Measurements from ENCODE around the gene AMIGO3.
A peak's percentile ranks its signal among the peaks of the same experiment; 100 is the strongest.
"Not testable (repeated sequence)": the region's sequence is repeated elsewhere in the genome, so short reads cannot be mapped to it uniquely, and the experiment has no call there.

Gene AMIGO3, protein sequence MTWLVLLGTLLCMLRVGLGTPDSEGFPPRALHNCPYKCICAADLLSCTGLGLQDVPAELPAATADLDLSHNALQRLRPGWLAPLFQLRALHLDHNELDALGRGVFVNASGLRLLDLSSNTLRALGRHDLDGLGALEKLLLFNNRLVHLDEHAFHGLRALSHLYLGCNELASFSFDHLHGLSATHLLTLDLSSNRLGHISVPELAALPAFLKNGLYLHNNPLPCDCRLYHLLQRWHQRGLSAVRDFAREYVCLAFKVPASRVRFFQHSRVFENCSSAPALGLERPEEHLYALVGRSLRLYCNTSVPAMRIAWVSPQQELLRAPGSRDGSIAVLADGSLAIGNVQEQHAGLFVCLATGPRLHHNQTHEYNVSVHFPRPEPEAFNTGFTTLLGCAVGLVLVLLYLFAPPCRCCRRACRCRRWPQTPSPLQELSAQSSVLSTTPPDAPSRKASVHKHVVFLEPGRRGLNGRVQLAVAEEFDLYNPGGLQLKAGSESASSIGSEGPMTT

DNA sequence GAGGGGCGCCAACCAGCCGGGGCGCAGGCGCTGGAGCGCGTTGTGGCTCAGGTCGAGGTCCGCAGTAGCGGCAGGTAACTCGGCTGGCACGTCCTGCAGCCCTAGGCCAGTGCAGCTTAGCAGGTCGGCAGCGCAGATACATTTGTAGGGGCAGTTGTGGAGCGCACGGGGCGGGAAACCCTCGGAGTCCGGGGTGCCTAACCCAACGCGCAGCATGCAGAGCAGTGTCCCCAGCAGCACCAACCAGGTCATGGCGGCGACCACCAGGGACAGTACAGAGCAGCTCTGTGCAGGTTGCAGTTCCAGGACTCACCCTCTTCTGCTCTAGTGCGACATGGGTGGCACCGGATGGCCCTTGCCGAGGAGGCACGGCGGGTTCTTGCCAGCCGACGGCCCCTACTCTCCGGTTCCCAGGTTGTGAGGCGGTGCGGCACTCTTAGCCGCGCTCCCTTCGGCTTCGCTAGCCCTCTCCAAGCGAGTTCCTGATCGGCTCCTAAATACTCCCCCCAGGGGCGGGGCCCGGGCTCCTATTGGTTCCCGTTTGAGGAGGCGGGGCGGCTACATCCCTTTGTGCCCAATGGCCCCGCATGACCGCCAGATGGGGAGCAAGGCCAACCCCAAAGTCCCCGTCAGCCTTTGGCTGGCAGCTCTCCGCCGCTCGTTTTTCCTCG, at the start of gene AMIGO3:
TSS of gene AMIGO3 (minus strand) at position 471 of the 671 bp plus-strand sequence. CDS start at position 252, 219 bp downstream.
- Mint-ChIP-seq H3K4me1 (peaks cover 49% of the 10 kb centered on the region), H3K9me3 (no peaks in the 10 kb centered on the region), H3K36me3 (peaks cover 59% of the 10 kb centered on the region), H3K27ac (peak within 1 kb of the TSS; percentile 98), H3K4me3 (peak within 1 kb of the TSS; percentile 80)
- peak; percentile 82 to 97 for DNase-seq (ENCODE audit: low spot score in 2 of 2)
- peak; percentile 77 for ATAC-seq

DNA sequence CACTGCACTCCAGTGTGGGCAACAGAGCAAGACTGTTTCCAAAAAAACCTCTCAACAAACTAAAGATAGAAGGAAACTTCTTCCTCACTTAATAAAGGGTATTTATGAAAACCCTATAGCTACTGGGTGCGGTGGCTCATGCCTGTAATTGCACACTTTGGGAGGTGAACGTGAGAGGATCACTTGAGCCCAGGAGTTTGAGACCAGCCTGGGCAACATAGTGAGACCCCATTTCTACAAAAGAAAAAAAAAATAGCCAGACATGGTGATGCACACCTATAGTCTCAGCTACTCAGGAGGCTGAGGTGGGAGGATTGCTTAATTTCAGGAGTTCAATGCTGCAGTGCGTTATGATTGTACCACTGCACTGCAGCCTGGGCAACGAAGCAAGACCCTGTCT, 44.5 kb upstream of the AMIGO3 start:
- H3K36me3 Mint-ChIP-seq, result peaks cover 55% of the 10 kb centered on the region
- DNase-seq (ENCODE audit: low spot score in 2 of 2) (no peak), ATAC-seq (no peak)
- H3K9me3 Mint-ChIP-seq, result no peaks in the 10 kb centered on the region
- H3K4me3 Mint-ChIP-seq, result no peak overlapping the region
- H3K4me1 Mint-ChIP-seq, result peaks cover 13% of the 10 kb centered on the region
- no peak overlapping the region for H3K27ac Mint-ChIP-seq

DNA sequence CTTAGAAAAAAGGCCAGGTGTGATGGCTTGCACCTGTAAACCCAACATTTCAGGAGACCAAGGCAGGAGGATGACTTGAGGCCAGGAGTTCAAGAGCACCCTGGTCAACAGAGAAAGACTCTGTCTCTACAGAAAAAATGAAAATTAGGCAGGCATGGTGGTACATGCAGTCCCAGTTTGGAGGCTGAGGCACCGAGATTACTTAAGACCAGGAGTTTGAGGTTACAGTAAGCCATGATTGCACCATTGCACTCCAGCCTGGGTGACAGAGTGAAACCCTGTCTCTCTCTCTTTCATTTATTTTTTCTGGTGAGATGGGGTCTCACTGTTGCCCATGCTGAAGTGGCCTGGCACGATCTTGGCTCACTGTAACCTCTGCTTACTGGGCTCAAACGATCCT, 42.2 kb upstream of the AMIGO3 start:
- Mint-ChIP-seq H3K4me1 (peaks cover 19% of the 10 kb centered on the region), H3K4me3 (no peak overlapping the region), H3K36me3 (peaks cover 55% of the 10 kb centered on the region), H3K27ac (no peak overlapping the region), H3K9me3 (no peaks in the 10 kb centered on the region)
- ATAC-seq (no peak), DNase-seq (ENCODE audit: low spot score in 2 of 2) (no peak)

DNA sequence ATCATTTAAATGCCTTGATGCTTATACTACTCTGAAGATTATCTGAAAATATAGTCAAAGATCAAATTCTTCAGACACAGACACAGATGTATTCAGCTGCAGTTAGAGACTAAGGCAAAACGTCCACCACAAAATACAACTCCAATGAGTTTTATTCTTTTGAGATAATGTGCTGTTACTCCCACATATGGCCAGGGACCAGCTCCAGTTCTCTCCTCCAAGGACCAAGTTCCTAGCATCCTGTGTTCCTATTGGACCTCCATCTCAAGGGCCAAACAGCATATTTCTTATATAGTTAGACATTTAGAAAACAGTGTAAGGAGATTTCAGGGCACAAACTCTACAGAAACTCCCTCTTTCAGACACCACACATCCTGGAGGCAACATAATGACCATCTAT, 39.7 kb upstream of the AMIGO3 start:
- Mint-ChIP-seq H3K9me3 (no peaks in the 10 kb centered on the region), H3K27ac (peak overlapping the region; percentile 63), H3K4me1 (peaks cover 21% of the 10 kb centered on the region), H3K4me3 (no peak overlapping the region), H3K36me3 (peaks cover 32% of the 10 kb centered on the region)
- ATAC-seq (no peak), DNase-seq (ENCODE audit: low spot score in 2 of 2) (no peak)

DNA sequence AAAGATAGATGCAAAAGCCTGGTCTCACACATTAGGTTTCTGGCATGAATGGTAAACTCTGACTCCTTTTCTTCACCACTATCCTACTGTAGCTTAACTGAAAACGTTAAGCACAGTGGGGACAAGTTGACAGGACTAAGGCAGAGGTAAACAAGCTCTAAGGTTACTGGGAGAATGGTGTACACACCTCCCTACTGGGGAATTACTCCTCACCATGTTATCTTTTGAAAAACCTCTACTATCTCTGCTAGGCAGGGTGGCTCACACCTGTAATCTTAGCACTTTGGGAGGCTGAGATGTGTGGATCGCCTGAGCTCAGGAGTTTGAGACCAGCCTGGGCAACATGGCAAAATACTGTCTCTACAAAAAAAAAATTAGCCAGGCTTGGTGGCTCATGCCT, 37.7 kb upstream of the AMIGO3 start:
- Mint-ChIP-seq H3K9me3 (no peaks in the 10 kb centered on the region), H3K27ac (no peak overlapping the region), H3K4me1 (peaks cover 31% of the 10 kb centered on the region), H3K4me3 (no peak overlapping the region), H3K36me3 (peaks cover 16% of the 10 kb centered on the region)
- ATAC-seq, result no peak
- no peak for DNase-seq (ENCODE audit: low spot score in 2 of 2)

DNA sequence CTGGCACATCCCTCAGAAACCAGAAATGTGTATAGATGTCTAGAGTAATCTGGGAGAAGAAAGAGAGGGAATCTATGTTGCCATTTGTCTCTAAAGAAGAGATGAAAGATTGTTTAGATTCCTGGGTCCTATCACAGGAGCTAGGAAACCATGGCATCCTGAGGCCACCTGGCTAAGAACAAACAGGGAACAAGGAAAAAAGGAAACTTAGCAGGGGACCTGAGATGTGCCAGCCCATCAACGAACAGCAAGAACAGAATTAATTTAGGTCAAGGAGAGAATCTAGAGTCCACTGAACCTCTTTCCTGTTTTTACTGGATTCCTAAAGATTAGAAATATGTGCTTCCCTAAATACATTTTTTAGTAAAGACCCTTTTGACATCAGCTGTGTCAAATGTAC, 36.6 kb upstream of the AMIGO3 start:
- peaks cover 16% of the 10 kb centered on the region for H3K36me3 Mint-ChIP-seq
- H3K9me3 Mint-ChIP-seq, result no peaks in the 10 kb centered on the region
- no peak overlapping the region for H3K4me3 Mint-ChIP-seq
- ATAC-seq (no peak), DNase-seq (ENCODE audit: low spot score in 2 of 2) (no peak)
- peaks cover 31% of the 10 kb centered on the region for H3K4me1 Mint-ChIP-seq
- H3K27ac Mint-ChIP-seq, result peak overlapping the region; percentile 77

DNA sequence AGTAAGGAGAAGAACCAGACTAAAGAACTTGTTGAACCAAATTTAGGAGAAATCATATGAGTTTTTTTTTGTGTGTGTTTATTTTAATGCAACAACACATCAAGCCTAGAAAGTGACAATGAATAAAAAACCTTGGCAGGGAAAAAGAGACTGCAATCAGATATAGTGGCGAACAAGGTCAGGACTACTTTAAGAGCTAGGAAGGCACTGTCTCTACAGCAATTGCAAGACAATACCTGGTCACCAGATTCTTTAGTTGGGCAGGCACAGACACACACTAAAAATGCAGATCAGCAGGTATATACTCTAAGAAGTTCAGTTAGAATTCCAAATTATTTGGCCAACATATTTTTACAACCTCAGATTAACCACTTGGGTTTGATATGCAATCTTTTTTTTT, 35.1 kb upstream of the AMIGO3 start:
- Mint-ChIP-seq H3K4me3 (no peak overlapping the region), H3K9me3 (no peaks in the 10 kb centered on the region), H3K36me3 (peaks cover 11% of the 10 kb centered on the region), H3K27ac (no peak overlapping the region), H3K4me1 (peaks cover 34% of the 10 kb centered on the region)
- ATAC-seq, result no peak
- no peak for DNase-seq (ENCODE audit: low spot score in 2 of 2)

DNA sequence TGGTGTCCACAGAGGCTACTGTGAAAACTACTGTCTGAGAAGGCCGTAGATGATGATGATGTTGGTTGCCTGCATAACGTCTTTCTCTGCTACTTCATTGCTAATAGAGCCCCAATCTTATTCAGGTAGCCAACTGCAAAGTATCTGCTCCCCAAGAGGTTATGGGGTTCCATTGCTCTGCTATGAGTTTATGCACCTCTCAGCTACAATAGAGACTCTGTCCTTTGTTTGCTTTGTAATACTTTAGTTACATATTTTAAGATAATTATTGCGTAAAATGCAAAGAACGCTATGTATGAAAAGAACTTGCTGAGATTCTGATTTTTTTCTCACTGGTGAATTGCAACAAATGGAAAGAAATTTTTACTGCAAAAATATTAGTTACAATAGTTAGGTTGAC, 32.0 kb upstream of the AMIGO3 start:
- Mint-ChIP-seq H3K9me3 (no peaks in the 10 kb centered on the region), H3K36me3 (peaks cover 31% of the 10 kb centered on the region), H3K4me3 (no peak overlapping the region), H3K4me1 (peaks cover 24% of the 10 kb centered on the region), H3K27ac (no peak overlapping the region)
- DNase-seq (ENCODE audit: low spot score in 2 of 2) (no peak), ATAC-seq (no peak)

DNA sequence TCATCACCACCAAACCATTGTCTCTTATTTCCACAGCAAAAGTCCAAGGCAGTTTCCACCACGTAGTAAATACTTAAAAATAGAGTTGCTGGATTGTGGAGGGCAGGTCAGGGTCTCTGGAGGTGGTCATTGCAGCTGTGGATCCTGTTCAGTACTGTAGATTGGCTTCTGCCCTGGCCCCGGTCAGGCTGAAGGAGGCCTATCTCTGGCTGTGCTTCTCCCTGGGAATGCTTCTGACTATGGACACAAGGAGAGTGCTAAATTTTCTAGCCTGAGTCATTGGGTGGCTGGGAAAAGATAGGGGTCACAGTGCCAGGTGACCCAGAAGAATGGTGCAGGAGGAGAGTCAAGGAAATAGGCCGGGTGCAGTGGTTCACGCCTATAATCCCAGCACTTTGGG, 30.6 kb upstream of the AMIGO3 start:
- Mint-ChIP-seq H3K9me3 (no peaks in the 10 kb centered on the region), H3K27ac (peak overlapping the region; percentile 19), H3K4me3 (no peak overlapping the region), H3K36me3 (peaks cover 46% of the 10 kb centered on the region), H3K4me1 (peaks cover 17% of the 10 kb centered on the region)
- DNase-seq (ENCODE audit: low spot score in 2 of 2), result no peak
- ATAC-seq, result no peak

DNA sequence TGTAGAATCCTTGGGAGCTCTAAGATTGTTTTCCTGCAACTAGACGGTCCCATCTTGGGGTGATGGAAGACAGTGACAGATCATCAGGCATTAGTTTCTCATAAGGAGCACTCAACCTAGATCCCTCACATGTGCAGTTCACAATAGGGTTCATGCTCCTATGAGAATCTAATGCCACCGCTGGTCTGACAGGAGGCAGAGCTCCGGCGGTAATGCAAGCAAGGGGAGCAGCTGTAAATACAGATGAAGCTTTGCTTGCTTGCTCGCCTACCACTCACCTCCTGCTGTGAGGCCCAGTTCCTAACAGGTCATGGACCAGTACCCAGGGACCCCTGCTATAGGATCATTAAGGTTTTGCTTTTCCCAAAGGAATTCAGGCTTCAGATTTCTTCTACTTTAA, 29.4 kb upstream of the AMIGO3 start:
- Mint-ChIP-seq H3K36me3 (peaks cover 58% of the 10 kb centered on the region), H3K4me1 (peaks cover 20% of the 10 kb centered on the region)
- not testable (repeated sequence) for H3K4me3 Mint-ChIP-seq; ATAC-seq; H3K9me3 Mint-ChIP-seq; H3K27ac Mint-ChIP-seq; DNase-seq (ENCODE audit: low spot score in 2 of 2)

DNA sequence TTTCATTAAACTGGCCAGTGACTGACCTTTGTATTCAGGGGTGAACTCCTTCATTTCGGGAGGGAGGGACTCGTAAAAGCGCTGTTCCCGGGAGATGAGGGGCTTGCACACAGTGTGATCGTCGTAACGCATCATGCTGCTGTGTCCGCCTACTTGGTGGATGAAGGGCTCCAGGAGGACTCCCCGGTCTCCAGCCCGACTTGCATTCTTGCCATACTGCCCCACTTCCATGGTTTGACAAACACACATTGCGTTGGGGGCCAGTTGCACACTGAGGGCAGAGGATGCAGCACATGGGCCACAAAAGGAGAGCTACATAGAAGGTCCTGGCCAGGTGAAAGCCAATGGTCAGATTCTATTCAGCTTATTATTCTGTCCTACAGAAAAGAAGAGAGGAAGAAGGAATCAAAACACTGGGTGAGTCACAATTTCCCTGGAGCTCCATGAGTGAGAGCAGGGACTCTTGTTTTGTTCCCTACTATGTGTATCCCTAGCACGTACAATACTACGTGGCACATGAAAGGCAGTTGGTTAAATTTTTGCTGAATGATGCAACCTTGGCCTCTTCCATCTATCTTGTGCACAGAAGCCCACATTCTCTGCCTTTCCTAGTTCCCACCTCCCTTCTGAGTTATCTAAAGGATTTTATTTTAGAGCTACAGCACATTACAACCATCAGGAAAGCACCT, 28.5 kb upstream of the AMIGO3 start:
- H3K27ac Mint-ChIP-seq, result no peak overlapping the region
- peaks cover 12% of the 10 kb centered on the region for H3K4me1 Mint-ChIP-seq
- H3K9me3 Mint-ChIP-seq, result no peaks in the 10 kb centered on the region
- no peak for DNase-seq (ENCODE audit: low spot score in 2 of 2)
- ATAC-seq, result no peak
- H3K36me3 Mint-ChIP-seq, result peaks cover 65% of the 10 kb centered on the region
- no peak overlapping the region for H3K4me3 Mint-ChIP-seq

DNA sequence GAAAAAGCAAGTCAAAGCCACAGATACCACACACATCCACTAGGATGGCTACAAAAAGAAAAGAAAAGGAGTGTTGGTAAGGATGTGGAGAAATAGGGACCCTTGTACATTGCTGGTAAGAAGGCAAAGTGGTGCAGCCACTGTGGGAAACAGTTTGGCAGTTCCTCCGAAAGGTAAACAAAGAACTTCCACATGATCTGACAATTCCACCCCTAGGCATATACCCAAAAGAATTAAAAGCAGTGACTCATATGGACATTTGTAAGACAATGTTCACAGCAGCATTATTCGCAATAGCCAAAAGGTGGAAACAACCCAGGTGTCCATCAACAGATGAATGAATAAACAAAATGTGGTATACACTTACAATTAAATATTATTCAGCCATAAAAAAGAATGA, 26.5 kb upstream of the AMIGO3 start:
- DNase-seq (ENCODE audit: low spot score in 2 of 2), result no peak

DNA sequence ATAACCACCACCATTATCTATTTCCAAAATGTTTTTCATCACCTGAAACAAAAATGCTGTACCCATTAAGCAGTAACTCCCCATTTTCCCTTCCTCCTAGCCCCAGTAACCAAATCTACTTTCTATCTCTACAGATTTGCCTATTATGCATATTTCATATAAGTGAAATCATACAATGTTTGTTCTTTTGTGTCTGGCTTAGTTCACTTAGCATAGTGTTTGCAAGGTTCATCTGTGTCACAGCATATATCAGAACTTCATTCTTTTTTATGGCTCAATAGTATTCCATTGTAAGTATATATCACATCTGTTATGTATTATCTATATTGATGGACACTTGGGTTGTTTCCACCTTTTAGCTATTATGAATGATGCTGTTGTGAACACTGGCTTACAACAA, 20.9 kb upstream of the AMIGO3 start:
- peaks cover 11% of the 10 kb centered on the region for H3K4me1 Mint-ChIP-seq

More for the DNA sequence above, 26.5 kb upstream of the AMIGO3 start:
- ATAC-seq, result no peak
- no peak overlapping the region for H3K4me3 Mint-ChIP-seq
- H3K27ac Mint-ChIP-seq, result no peak overlapping the region
- peaks cover 78% of the 10 kb centered on the region for H3K36me3 Mint-ChIP-seq
- peaks cover 10% of the 10 kb centered on the region for H3K4me1 Mint-ChIP-seq
- no peaks in the 10 kb centered on the region for H3K9me3 Mint-ChIP-seq

DNA sequence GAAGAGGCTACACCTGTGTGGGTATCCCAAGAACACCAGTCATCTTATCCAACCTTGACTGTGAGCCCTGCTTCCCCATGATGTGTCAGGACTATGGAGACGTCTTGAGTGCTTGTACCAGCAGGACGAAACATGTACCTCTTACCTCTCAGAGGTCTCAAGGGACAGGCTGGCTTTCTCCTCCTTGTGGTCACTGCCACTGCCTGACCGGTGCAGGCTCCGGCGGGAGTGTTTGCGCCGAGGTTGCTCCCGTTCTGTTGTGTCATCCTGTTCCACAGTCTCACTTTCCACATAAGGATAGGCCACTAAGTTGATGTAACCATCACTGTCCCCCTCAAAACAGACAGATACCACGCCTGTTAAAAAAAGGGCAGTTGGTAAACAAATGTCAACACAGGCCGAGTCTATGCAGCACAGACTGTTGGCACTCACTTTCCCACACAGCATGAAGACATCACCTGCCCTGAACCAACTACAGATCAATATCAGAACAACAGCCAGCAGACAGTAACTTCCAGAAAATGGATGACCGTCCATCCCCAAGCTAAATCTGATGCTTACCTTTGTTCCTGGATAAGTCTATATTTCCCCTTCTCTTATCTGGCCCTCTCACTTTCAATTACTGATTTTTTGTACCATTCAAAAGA, 18.7 kb upstream of the AMIGO3 start:
- H3K27ac Mint-ChIP-seq, result peak overlapping the region; percentile 76
- DNase-seq (ENCODE audit: low spot score in 2 of 2) (no peak), ATAC-seq (no peak)
- no peak overlapping the region for H3K4me3 Mint-ChIP-seq
- H3K9me3 Mint-ChIP-seq, result no peaks in the 10 kb centered on the region
- H3K36me3 Mint-ChIP-seq, result peaks cover 88% of the 10 kb centered on the region
- peaks cover 6% of the 10 kb centered on the region for H3K4me1 Mint-ChIP-seq

More for the DNA sequence above, 20.9 kb upstream of the AMIGO3 start:
- H3K9me3 Mint-ChIP-seq, result no peaks in the 10 kb centered on the region
- no peak for DNase-seq (ENCODE audit: low spot score in 2 of 2)
- no peak overlapping the region for H3K27ac Mint-ChIP-seq
- ATAC-seq, result no peak
- no peak overlapping the region for H3K4me3 Mint-ChIP-seq
- H3K36me3 Mint-ChIP-seq, result peaks cover 87% of the 10 kb centered on the region

DNA sequence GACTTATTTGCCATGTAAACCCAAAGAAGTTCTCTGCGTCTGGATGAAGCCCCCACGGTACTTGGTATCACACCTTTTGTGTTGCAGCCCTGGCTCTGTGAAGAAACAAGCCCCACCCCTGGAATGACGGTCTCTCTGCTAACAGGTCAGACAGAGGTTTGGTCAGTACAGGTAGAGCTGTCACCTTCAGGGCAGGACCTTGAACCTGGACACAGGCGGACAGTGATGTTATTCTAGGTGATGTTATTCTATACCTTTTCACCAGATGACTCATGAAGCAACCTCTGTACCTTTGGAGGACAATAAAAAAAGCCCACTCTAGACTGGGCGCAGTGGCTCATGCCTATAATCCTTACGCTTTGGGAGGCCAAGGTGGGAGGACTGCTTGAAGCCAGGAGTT, 15.3 kb upstream of the AMIGO3 start:
- DNase-seq (ENCODE audit: low spot score in 2 of 2) (no peak), ATAC-seq (no peak)
- peak overlapping the region; percentile 6 for H3K27ac Mint-ChIP-seq
- peaks cover 6% of the 10 kb centered on the region for H3K4me1 Mint-ChIP-seq
- H3K4me3 Mint-ChIP-seq, result no peak overlapping the region
- no peaks in the 10 kb centered on the region for H3K9me3 Mint-ChIP-seq
- peaks cover 99% of the 10 kb centered on the region for H3K36me3 Mint-ChIP-seq
